Measurements from ENCODE around the gene LRRFIP1.

DNA sequence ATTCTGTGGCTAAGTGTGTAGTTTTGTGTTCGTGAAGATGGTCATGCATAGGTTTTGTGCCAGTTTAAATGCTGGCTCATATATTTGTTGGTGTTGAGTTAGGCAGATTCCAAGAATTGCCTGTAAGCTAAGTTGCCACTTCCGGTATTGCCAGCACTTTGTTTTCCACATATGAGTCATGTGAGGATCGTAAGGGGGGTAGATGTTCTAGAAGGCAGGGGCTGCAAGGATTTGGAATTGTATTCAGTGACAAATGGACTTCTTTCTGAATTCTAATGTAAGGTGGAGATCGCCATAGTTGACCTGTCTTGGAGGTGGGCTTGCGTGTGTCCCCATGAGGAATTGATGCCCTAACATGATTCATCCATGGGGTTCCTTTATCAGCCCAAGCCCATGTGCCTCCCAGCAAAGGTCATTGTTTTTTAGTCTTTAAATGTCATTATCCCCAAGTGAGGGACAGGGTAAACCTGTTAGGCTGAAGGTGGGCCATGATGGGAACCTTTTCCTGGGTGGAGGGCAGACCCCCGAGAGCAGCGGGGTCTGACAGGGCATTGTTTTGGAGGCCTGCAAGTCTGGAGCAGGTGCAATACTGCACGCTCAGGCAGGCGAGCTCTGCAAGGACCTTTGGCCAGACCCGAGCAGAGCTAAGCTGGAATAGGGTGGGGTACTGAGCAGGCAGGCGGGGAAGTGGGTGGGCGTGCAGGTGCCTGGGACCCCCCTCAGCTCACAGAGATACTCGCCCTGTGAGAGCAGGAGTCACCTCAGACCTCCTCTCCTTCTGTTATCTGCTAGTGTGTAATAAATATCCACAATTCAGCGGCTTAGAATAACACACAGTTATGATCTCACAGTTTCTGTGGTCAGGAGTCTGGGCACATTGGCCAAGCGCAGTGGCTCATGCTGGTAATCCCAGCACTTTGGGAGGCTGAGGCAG, 77.4 kb downstream of the LRRFIP1 start:
- TF ChIP-seq POLR2A (IDR thresholded peaks at IDR 0.05; ENCODE audit: low read length) (no peak), GATA1 (IDR thresholded peaks at IDR 0.05; ENCODE audit: low read depth, low read length) (no peak)
